Endothelial cell of umbilical vein (primary cell): ENCODE data around the gene ARHGDIB. TPM values are rescaled to one million over a fixed set of nuclear protein-coding genes. Genes with fewer than 3 reads are reported as not detected.

Source experiments
- BruUV-seq: library from RNA; stranded (reverse); fragments of 400-500 nt; replicated peaks from 2 replicates; lab custom pipeline; 2021; lab: Mats Ljungman, UMichigan
- CTCF ChIA-PET: fragments of 300-600, 350-600 bp; sonication (Branson Sonifier 250); formaldehyde crosslinking; loops from one replicate; lab custom pipeline; 2021; ENCODE audit warnings: antibody characterized with exemption, inconsistent platforms; lab: Charles Lee
- POLR2A ChIA-PET: fragments of 300-600, 350-600 bp; sonication (Branson Sonifier 250); formaldehyde crosslinking; loops from one replicate; lab custom pipeline; 2021; ENCODE audit warnings: antibody characterized with exemption, inconsistent platforms; lab: Charles Lee
- DNase-seq: peaks from one replicate; pipeline ENCODE4 v3.0.0-alpha.2; 2011; ENCODE audit warnings: low read depth, low spot score
- FAIRE-seq: peaks from 2 replicates; lab custom pipeline; 2011; peaks lifted over from hg19 to GRCh38; lab: Jason Lieb, UNC
- H2AFZ ChIP-seq: 2 replicates; pipeline ENCODE4 v1.6.0; 2012; ENCODE audit warnings: low read depth, low read length, control low read depth, inconsistent platforms
- H3K27ac ChIP-seq: 2 replicates; pipeline ENCODE4 v1.5.1; 2011; ENCODE audit warnings: low read depth, mild to moderate bottlenecking, control low read depth, low read length, moderate library complexity; ENCODE audit not compliant: insufficient read depth
- H3K27me3 ChIP-seq, 2 experiments: 2 replicates each; pipeline versions ENCODE4 v1.6.0 to v1.6.1; 2011; ENCODE audit warnings: low read length in 2 of 2, mixed read lengths in 1 of 2; ENCODE audit not compliant: control insufficient read depth in 2 of 2, insufficient read depth in 2 of 2
- H3K36me3 ChIP-seq, 2 experiments: 2 replicates in 1 of 2; 3 replicates in 1 of 2; pipeline ENCODE4 v1.5.1; 2011; ENCODE audit warnings: low read length in 2 of 2, mild to moderate bottlenecking in 1 of 2, moderate library complexity in 1 of 2; ENCODE audit not compliant: control insufficient read depth in 2 of 2, insufficient read depth in 2 of 2; ENCODE audit errors: extremely low read depth in 1 of 2
- H3K4me1 ChIP-seq: 3 replicates; pipeline ENCODE4 v1.5.1; 2011; ENCODE audit warnings: mild to moderate bottlenecking, low read length; ENCODE audit not compliant: control insufficient read depth, insufficient read depth; ENCODE audit errors: extremely low read depth
- H3K4me2 ChIP-seq: 2 replicates; pipeline ENCODE4 v1.6.1; 2011; ENCODE audit warnings: low read length, control low read depth, mixed read lengths; ENCODE audit not compliant: insufficient read depth
- H3K4me3 ChIP-seq, 3 experiments: fragments of 200-600 bp in 1 of 3; sonication (generic), shearing (Covaris generic) in 1 of 3; replicated peaks in 1 of 3; 2 replicates each; pipeline ENCODE4 v1.5.1; 2011 to 2016; ENCODE audit warnings: control low read depth in 3 of 3, low read length in 3 of 3, mild to moderate bottlenecking in 2 of 3, inconsistent platforms in 1 of 3, low read depth in 1 of 3, moderate library complexity in 1 of 3; ENCODE audit not compliant: insufficient read depth in 1 of 3
- H3K79me2 ChIP-seq: 2 replicates; pipeline ENCODE4 v1.6.0; 2012; ENCODE audit warnings: low read length, inconsistent platforms; ENCODE audit not compliant: control insufficient read depth, insufficient read depth
- H3K9ac ChIP-seq: replicated peaks from 2 replicates; pipeline ENCODE3; 2011; ENCODE audit warnings: low read length, control low read depth; ENCODE audit not compliant: insufficient read depth; ENCODE audit errors: extremely low read depth
- H3K9me1 ChIP-seq: replicated peaks from 3 replicates; pipeline ENCODE4 v1.6.0; 2011; ENCODE audit warnings: mild to moderate bottlenecking, low read length; ENCODE audit not compliant: control insufficient read depth, insufficient read depth; ENCODE audit errors: extremely low read depth
- H3K9me3 ChIP-seq: replicated peaks from 2 replicates; pipeline ENCODE4 v1.5.1; 2012; ENCODE audit warnings: low read length, inconsistent platforms; ENCODE audit not compliant: control insufficient read depth, insufficient read depth
- H4K20me1 ChIP-seq: replicated peaks from 2 replicates; pipeline ENCODE3; 2011; ENCODE audit warnings: mild to moderate bottlenecking, low read length; ENCODE audit not compliant: control insufficient read depth, insufficient read depth; ENCODE audit errors: extremely low read depth
- EZH2 ChIP-seq: IDR thresholded peaks from 2 replicates; pipeline ENCODE4 v1.6.1; 2012; ENCODE audit warnings: borderline replicate concordance, low read depth, mild to moderate bottlenecking, moderate library complexity, low read length, inconsistent platforms; ENCODE audit not compliant: severe bottlenecking
- FOS ChIP-seq: IDR thresholded peaks from 2 replicates; pipeline ENCODE4 v1.6.1; 2011; ENCODE audit warnings: mild to moderate bottlenecking, low read length, moderate library complexity, borderline replicate concordance; ENCODE audit not compliant: insufficient read depth
- GATA2 ChIP-seq: IDR thresholded peaks from 2 replicates; pipeline ENCODE4 v1.7.0; 2011; ENCODE audit warnings: low read depth, mild to moderate bottlenecking, moderate library complexity, mixed read lengths, low read length; ENCODE audit not compliant: insufficient read length, insufficient read depth
- JUN ChIP-seq: IDR thresholded peaks from 2 replicates; pipeline ENCODE4 v1.6.1; 2011; ENCODE audit warnings: borderline replicate concordance, low read depth; ENCODE audit not compliant: insufficient read length, insufficient read depth
- MYC ChIP-seq: IDR thresholded peaks from one replicate; pipeline ENCODE4 v1.6.1; 2011; ENCODE audit warnings: mild to moderate bottlenecking, low read depth, low read length
- POLR2A ChIP-seq: IDR thresholded peaks from 2 replicates; pipeline ENCODE4 v1.6.1; 2012; ENCODE audit warnings: low read depth, mild to moderate bottlenecking, control low read depth, low read length
- POLR2AphosphoS5 ChIP-seq: IDR thresholded peaks from 2 replicates; pipeline ENCODE4 v1.6.1; 2012; ENCODE audit warnings: low read depth, mild to moderate bottlenecking, control low read depth, low read length, moderate library complexity; ENCODE audit not compliant: insufficient read depth
- dilution Hi-C: fragments of 300-500 bp; cut with MboI; formaldehyde crosslinking; loops from one replicate; pipeline ENCODE4 v1.15.0; 2019; ENCODE audit warnings: low sequenced_read_pairs; ENCODE audit not compliant: extremely low pct_ligation_motif_present
- intact Hi-C: fragments of 100-400 bp; cut with micrococcal nuclease; formaldehyde crosslinking; loops from one replicate; pipeline ENCODE4 v1.10.0; 2022
- polyA plus RNA-seq, 4 experiments: library from polyadenylated mRNA; depleted of rRNA in 3 of 4; stranded (reverse) in 3 of 4; unstranded in 1 of 4; fragments of >200 nt; gene quantifications; 2 replicates each; pipeline versions ENCODE4 v1.2.1 to v1.2.3, GENCODE V29; 2011 to 2012; ENCODE audit warnings: missing spikeins in 1 of 4
- total RNA-seq: library from RNA; stranded (reverse); gene quantifications from 2 replicates; pipeline ENCODE4 v1.2.3, GENCODE V29; 2021
- TF ChIP-seq, protein P1 (sequence below): IDR thresholded peaks from 2 replicates; pipeline ENCODE4 v1.6.1; 2011; ENCODE audit not compliant: insufficient read depth, insufficient read length
- TF ChIP-seq, protein P2 (sequence below), 2 donors: IDR thresholded peaks; 1 replicate in 1 of 2; 2 replicates in 1 of 2; pipeline ENCODE4 v1.5.1; 2011; ENCODE audit warnings: low read length in 2 of 2, mild to moderate bottlenecking in 2 of 2, moderate library complexity in 2 of 2, control low read depth in 1 of 2, inconsistent platforms in 1 of 2, low read depth in 1 of 2; ENCODE audit not compliant: insufficient read depth in 1 of 2; ENCODE audit errors: extremely low read depth in 1 of 2

The ARHGDIB gene
- total and polyA plus RNA-seq, 2 donors (not counting 3 experiments of a cell fraction or from before 2014, with no cell fraction given): 483 to 1,200 TPM

DNA sequence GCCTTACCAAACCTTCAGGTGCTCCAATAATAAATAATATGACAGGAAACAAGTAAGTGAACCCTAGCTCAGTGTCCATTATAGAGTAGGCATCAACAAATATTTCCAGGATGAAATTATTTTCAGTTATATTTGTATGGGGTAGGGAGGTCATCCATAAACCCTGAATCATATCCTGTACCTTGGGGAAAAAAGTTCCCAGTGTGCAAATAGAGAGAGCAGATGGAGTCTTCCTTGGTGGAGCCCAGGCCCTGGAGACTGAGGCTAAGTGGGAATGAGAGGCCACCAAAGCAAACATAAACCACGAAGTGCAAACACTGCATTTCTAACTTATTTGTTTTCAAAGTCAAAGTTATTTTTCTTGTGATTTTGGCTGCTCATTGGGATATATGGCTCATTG is 14.5 kb downstream of the ARHGDIB start:
- peak overlapping the region; percentile 23 for H3K4me2 ChIP-seq
- no peaks in the 10 kb centered on the region for H3K9me3 ChIP-seq
- no peak overlapping the region for H2AFZ ChIP-seq
- FAIRE-seq (peak; percentile 72), DNase-seq (peak; percentile 63)
- H3K4me3 ChIP-seq: no peak overlapping the region
- no peaks in the 10 kb centered on the region for H4K20me1 ChIP-seq
- no TSS peak for BruUV-seq
- peak overlapping the region; percentile 33 for H3K27ac ChIP-seq
- TF ChIP-seq POLR2AphosphoS5: peak; percentile 32
- peak; percentile 62 for TF ChIP-seq FOS
- TF ChIP-seq JUN: peak; percentile 60
- TF ChIP-seq GATA2: no peak
- no peak for TF ChIP-seq MYC
- no peak for TF ChIP-seq EZH2
- TF ChIP-seq, protein P1, sequence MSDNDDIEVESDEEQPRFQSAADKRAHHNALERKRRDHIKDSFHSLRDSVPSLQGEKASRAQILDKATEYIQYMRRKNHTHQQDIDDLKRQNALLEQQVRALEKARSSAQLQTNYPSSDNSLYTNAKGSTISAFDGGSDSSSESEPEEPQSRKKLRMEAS: no peak
- TF ChIP-seq, protein P2, sequence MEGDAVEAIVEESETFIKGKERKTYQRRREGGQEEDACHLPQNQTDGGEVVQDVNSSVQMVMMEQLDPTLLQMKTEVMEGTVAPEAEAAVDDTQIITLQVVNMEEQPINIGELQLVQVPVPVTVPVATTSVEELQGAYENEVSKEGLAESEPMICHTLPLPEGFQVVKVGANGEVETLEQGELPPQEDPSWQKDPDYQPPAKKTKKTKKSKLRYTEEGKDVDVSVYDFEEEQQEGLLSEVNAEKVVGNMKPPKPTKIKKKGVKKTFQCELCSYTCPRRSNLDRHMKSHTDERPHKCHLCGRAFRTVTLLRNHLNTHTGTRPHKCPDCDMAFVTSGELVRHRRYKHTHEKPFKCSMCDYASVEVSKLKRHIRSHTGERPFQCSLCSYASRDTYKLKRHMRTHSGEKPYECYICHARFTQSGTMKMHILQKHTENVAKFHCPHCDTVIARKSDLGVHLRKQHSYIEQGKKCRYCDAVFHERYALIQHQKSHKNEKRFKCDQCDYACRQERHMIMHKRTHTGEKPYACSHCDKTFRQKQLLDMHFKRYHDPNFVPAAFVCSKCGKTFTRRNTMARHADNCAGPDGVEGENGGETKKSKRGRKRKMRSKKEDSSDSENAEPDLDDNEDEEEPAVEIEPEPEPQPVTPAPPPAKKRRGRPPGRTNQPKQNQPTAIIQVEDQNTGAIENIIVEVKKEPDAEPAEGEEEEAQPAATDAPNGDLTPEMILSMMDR (IDR thresholded peaks at IDR 0.05; ENCODE audit: extremely low read depth in 1 of 2, insufficient read depth in 1 of 2, low read depth in 1 of 2, low read length in 2 of 2): no peak
- TF ChIP-seq POLR2A: peak; percentile 36
- peaks cover 56% of the 10 kb centered on the region for H3K4me1 ChIP-seq
- H3K27me3 ChIP-seq: no peaks in the 10 kb centered on the region
- ChIA-PET POLR2A (no interaction called here), CTCF (interaction anchor here (2.1 kb wide), 1 partner anchor 15 kb away, joined by 6 read pairs; the partner anchor contains the start of gene ARHGDIB)
- no peak overlapping the region for H3K9ac ChIP-seq
- H3K36me3 ChIP-seq: peaks cover 20 to 46% of the 10 kb centered on the region in 2 experiments
- dilution Hi-C loops: no loop called here
- peaks cover 45% of the 10 kb centered on the region for H3K79me2 ChIP-seq
- intact Hi-C loops: no loop called here
- H3K9me1 ChIP-seq: no peaks in the 10 kb centered on the region
